Stimulated activated CD4-positive, alpha-beta T cell treated with anti-CD3 and anti-CD28 coated beads, Interleukin-2, amount 100 ng/mL, for 48 hours (primary cell): ENCODE measurements around the gene CLDN3.
A peak's percentile ranks its signal among the peaks of the same experiment; 100 is the strongest.

Experiments used
- DNase-seq, 2 donors: peaks; one replicate each; pipeline ENCODE4 v3.0.0-alpha.2; 2020

The CLDN3 gene

DNA sequence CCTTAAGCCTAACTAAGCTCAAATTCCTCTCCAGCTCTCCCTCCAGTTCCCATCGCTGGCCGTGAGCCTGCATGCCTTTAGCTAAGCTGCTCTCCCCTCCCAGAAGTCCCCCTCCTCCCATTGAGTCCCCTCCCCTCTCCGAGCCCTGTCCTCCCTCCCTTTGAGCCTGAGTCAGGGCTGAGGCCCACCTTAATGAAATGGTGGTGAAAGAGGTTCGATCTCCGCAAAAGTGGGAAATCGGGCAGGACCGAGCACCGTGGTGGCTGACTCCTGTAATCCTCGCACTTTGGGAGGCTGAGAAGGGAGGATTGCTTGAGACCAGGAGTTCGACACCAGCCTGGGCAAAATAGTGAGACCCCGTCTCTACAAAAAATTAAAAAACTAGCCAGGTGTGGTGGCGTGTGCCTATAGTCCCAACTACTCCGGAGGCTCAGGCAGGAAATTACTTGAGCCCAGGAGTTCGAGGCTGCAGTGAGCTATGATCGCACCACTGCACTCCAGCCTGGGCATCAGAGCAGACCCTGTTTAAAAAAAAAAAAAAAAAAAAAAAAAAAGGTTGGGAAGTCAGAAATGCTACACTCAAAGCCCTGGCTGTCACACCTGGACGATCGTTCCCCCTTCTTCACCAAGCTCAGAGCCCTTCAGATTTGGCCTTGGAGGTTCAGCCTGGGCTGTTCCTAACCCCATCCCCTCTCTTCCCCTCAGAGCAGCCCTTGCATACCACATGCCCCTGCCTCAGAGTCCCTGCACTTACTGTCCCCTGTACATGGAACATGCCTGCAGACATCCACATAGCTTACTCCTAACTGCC lies 995 bp upstream of the CLDN3 start:
- DNase-seq: no peak

DNA sequence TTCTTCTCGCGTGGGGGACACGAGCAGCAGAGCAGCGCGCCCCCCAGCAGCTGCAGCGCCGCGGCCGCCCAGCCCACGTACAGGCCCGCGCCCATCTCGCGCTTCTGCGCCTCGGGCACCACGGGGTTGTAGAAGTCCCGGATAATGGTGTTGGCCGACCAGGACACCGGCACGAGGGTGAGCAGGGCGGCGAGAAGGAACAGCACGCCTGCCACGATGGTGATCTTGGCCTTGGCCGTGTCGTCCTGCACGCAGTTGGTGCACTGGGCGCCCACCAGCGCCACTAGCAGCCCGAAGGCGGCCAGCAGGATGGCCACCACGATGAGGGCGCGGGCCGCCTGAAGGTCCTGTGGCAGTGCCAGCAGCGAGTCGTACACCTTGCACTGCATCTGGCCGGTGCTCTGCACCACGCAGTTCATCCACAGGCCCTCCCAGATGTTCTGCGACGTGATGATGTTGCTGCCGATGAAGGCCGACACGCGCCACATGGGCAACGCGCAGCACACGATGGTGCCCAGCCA lies 529 bp downstream of the CLDN3 start:
- DNase-seq: no peak

GRCh38 chr7:73768641-73769480 lies 1.2 kb downstream of the CLDN3 start:
- DNase-seq: no peak

DNA sequence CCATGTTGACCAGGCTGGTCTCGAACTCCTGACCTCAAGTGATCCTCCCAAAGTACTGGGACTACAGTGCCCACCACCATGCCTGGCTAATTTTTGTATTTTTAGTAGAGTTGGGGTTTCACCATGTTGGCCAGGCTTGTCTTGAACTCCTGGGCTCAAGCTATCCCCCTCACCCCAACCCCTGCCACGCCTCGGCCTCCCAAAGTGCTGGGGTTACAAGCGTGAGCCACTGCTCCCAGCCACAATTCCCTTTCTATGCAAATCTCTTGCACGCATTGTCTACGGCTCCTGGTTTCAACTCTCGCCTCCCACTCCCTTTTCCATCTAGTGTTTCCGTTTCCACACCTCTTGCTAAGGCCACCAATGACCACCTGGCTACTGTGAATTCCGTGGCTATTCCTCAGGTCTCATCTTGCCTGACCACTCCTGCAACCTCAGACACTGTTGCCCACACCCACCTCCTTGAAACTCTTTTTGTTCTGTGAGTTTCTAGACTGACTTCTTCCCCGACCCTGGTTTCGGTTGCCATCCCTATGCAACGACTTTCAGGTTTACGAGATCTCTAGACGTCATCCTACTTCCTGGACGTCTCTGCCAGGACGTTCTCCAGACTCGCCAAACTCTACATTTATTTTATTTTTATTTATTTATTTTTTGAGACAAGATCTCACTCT lies 3.4 kb downstream of the CLDN3 start:
- no peak for DNase-seq

GRCh38 chr7:73762659-73762999 lies 7.4 kb downstream of the CLDN3 start:
- no peak for DNase-seq

GRCh38 chr7:73761854-73762658 lies 8.0 kb downstream of the CLDN3 start:
- DNase-seq: no peak

- DNase-seq: no peak
These were observed 11.4 kb downstream of the CLDN3 start for GRCh38 chr7:73758581-73759138.

GRCh38 chr7:73749931-73750776 lies 19.9 kb downstream of the CLDN3 start:
- no peak for DNase-seq

GRCh38 chr7:73746378-73746777 lies 23.7 kb downstream of the CLDN3 start:
- no peak for DNase-seq

- DNase-seq: no peak
These were observed 27.1 kb downstream of the CLDN3 start for GRCh38 chr7:73742753-73743641.

DNA sequence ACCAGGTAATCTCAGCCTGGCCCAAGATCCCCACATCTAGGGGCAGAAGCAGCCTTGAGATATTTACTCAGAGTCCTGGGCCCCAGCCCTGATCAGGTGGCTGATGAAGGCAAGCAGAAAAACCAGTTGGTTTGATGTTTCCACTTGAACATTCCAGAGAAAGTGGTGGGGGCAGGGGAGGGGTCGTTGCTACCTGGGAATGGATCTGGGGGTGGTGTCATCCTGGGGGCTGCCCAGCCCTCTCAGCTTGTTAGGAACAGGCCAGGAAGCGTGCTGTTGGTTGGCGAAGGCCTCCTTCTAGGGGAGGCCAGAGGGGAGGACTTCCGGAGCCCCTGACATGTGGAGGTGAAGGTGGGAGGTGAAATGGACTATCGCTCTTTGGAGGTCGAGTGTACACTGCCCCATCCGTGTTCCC lies 27.7 kb downstream of the CLDN3 start:
- DNase-seq: no peak

- no peak for DNase-seq
These were observed 28.5 kb downstream of the CLDN3 start for GRCh38 chr7:73741600-73741999.

GRCh38 chr7:73740771-73741170 lies 29.3 kb downstream of the CLDN3 start:
- DNase-seq: no peak

- DNase-seq: no peak
These were observed 29.9 kb downstream of the CLDN3 start for GRCh38 chr7:73740212-73740611.

GRCh38 chr7:73739387-73739767 lies 30.7 kb downstream of the CLDN3 start:
- DNase-seq: no peak

- peak; percentile 99 to 100 for DNase-seq
These were observed 31.3 kb downstream of the CLDN3 start, which contains the start of gene ABHD11 for GRCh38 chr7:73738612-73739386. Gene ABHD11, minus strand, starts transcription at chr7:73738802. Its CDS starts 32 bp downstream, at chr7:73738770.

DNA sequence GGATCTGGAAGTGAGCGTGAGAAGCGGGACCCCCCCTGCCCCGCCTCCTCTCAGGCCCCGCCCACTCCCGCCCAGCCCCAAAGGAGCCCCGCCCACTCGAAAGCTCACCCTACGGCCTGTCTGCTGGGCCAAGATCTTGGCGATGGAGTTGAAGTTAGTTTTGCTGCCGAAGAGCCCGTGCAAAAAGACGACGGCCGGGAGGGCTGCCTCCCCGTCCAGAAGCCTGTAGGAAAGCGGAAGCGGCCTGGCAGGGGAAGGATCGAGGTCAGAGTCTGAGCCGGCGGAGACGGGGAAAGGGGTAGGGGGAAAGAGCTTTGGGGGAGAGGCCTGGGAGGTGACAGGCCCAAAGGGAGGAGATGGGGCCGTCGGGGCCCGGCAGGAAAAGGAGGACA lies 31.9 kb downstream of the CLDN3 start:
- peak; percentile 61 to 63 for DNase-seq

DNA sequence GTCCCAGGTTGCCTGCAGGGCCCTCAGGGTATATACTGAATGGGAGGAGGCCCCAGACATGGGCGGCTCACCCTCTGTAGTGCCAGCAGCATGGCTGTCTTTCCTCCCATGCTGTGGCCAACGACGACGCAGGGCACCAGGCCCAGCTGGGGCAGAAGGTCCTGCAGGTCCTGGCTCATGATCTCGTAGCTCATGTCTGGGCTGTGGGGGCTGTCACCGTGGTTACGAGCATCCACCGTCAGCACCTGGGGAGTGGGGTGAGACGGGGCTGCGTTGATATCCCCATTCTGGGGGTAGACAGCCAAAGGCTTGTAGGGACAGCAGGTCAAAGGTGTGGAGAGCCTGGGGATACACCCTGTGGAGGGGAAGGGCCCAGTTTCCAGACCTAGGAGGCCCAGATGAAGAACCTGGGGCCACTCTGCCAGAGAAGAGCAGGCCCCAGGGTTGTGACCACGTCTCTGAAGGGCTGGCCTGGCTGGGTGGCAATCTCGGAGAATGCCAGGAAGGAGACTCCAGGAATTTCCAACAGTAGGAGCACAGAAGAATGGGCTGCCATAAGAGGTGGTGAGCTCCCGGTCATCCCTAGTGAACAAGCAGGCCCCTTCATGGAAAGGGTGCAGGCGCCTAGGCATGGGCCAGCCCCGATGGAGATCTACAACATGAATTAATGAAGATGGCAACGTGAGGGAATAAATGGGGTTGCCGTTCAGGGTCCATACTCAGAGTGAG lies 32.4 kb downstream of the CLDN3 start:
- DNase-seq: no peak

- DNase-seq: no peak
These were observed 33.2 kb downstream of the CLDN3 start for GRCh38 chr7:73736885-73737284.
